Neural crest cell (in vitro differentiated cells): ENCODE results near the gene PRSS21. TPM values are rescaled to one million over a fixed set of nuclear protein-coding genes. Genes with fewer than 3 reads are reported as not detected.

Experiments used
- DNase-seq: peaks from one replicate; pipeline ENCODE4 v3.0.0; 2021; ENCODE audit warnings: low read depth, mixed read lengths, low spot score
- H3K27ac Mint-ChIP-seq: one replicate; pipeline ENCODE4 v1.8.0; 2021; ENCODE audit warnings: mild to moderate bottlenecking, mixed read lengths; ENCODE audit not compliant: unreplicated experiment
- H3K27me3 Mint-ChIP-seq: 2 replicates; pipeline ENCODE4 v1.8.0; 2021; ENCODE audit warnings: low read depth, mild to moderate bottlenecking, mixed read lengths
- H3K36me3 Mint-ChIP-seq: 2 replicates; pipeline ENCODE4 v1.8.0; 2021; ENCODE audit warnings: low read depth, mild to moderate bottlenecking, mixed read lengths
- H3K4me1 Mint-ChIP-seq: 2 replicates; pipeline ENCODE4 v1.8.0; 2021; ENCODE audit warnings: mixed read lengths
- H3K4me3 Mint-ChIP-seq: one replicate; pipeline ENCODE4 v1.8.0; 2021; ENCODE audit warnings: mild to moderate bottlenecking, mixed read lengths
- H3K9me3 Mint-ChIP-seq: 2 replicates; pipeline ENCODE4 v1.8.0; 2021; ENCODE audit warnings: mixed read lengths
- CTCF ChIP-seq: fragments of 200-600 bp; sonication (generic); conservative IDR thresholded peaks from 2 replicates; pipeline ENCODE4 v1.5.0; 2021; ENCODE audit warnings: antibody characterized with exemption, mild to moderate bottlenecking
- total RNA-seq: library from RNA; stranded (reverse); gene quantifications from 2 replicates; pipeline ENCODE4 v1.2.1, GENCODE V29; 2021

PRSS21 gene
- total RNA-seq, 1 donor from 2014 or later, result not detected

GRCh38 chr16:2829501-2830354 lies 12.7 kb downstream of the PRSS21 start, which contains the start of gene ZG16B:
TSS of gene ZG16B (plus strand) at chr16:2830303. CDS start at chr16:2830442, 139 bp downstream.
- Mint-ChIP-seq H3K9me3 (no peaks in the 10 kb centered on the region), H3K27me3 (peaks cover 17% of the 10 kb centered on the region), H3K36me3 (no peaks in the 10 kb centered on the region), H3K4me1 (no peaks in the 10 kb centered on the region), H3K4me3 (no peak within 1 kb of the TSS), H3K27ac (no peak within 1 kb of the TSS)
- TF ChIP-seq CTCF, result no peak
- no peak for DNase-seq

- H3K36me3 Mint-ChIP-seq, result no peaks in the 10 kb centered on the region
- no peak for DNase-seq
Measured at GRCh38 chr16:2830355-2830695, 13.3 kb downstream of the PRSS21 start.

GRCh38 chr16:2831203-2831602 lies 14.2 kb downstream of the PRSS21 start:
- H3K4me1 Mint-ChIP-seq, result no peaks in the 10 kb centered on the region
- no peak for TF ChIP-seq CTCF
- no peak overlapping the region for H3K27ac Mint-ChIP-seq
- no peak overlapping the region for H3K4me3 Mint-ChIP-seq
- peaks cover 25% of the 10 kb centered on the region for H3K27me3 Mint-ChIP-seq
- H3K36me3 Mint-ChIP-seq, result no peaks in the 10 kb centered on the region
- no peak for DNase-seq
- no peaks in the 10 kb centered on the region for H3K9me3 Mint-ChIP-seq

More at GRCh38 chr16:2830355-2830695, 13.3 kb downstream of the PRSS21 start:
- H3K4me3 Mint-ChIP-seq, result no peak overlapping the region
- H3K4me1 Mint-ChIP-seq, result no peaks in the 10 kb centered on the region
- no peak overlapping the region for H3K27ac Mint-ChIP-seq
- TF ChIP-seq CTCF, result no peak
- H3K9me3 Mint-ChIP-seq, result no peaks in the 10 kb centered on the region
- peaks cover 19% of the 10 kb centered on the region for H3K27me3 Mint-ChIP-seq

- peaks cover 9% of the 10 kb centered on the region for H3K4me1 Mint-ChIP-seq
- no peaks in the 10 kb centered on the region for H3K9me3 Mint-ChIP-seq
- no peak overlapping the region for H3K4me3 Mint-ChIP-seq
- H3K36me3 Mint-ChIP-seq, result no peaks in the 10 kb centered on the region
- no peak for DNase-seq
- TF ChIP-seq CTCF, result no peak
- H3K27ac Mint-ChIP-seq, result no peak overlapping the region
- peaks cover 40% of the 10 kb centered on the region for H3K27me3 Mint-ChIP-seq
Measured at GRCh38 chr16:2833776-2834175, 16.7 kb downstream of the PRSS21 start.

GRCh38 chr16:2834968-2835367 lies 17.9 kb downstream of the PRSS21 start:
- H3K4me3 Mint-ChIP-seq, result no peak overlapping the region

More at GRCh38 chr16:2834968-2835367, 17.9 kb downstream of the PRSS21 start:
- Mint-ChIP-seq H3K9me3 (no peaks in the 10 kb centered on the region), H3K4me1 (peaks cover 9% of the 10 kb centered on the region), H3K27ac (no peak overlapping the region), H3K27me3 (peaks cover 45% of the 10 kb centered on the region), H3K36me3 (no peaks in the 10 kb centered on the region)
- no peak for TF ChIP-seq CTCF
- no peak for DNase-seq
